Left lung (tissue), 10 donors: ENCODE results near the gene NEK7. TPM values are rescaled to one million over a fixed set of nuclear protein-coding genes. Genes with fewer than 3 reads are reported as not detected.
"Not testable (repeated sequence)": the region's sequence is repeated elsewhere in the genome, so short reads cannot be mapped to it uniquely, and the experiment has no call there.

Source experiments
- ATAC-seq: fragments of 200-7000 bp; cut with Tn5 transposase; one replicate; pipeline ENCODE4 v1.9.1; 2020; ENCODE audit warnings: moderate library complexity
- DNase-seq, 4 donors: peaks; one replicate each; pipeline ENCODE4 v3.0.0-alpha.2; 2013 to 2020
- H3K27ac ChIP-seq, 2 donors: fragments of 200-600 bp; sonication (generic) in 1 of 2; one replicate each; pipeline versions ENCODE4 v1.5.0 to v1.8.0; 2020 to 2021
- H3K27me3 ChIP-seq, 2 donors: fragments of 200-600 bp; sonication (generic) in 1 of 2; one replicate each; pipeline versions ENCODE4 v1.5.0 to v1.8.0; 2020 to 2021
- H3K36me3 ChIP-seq, 2 donors: fragments of 200-600 bp; sonication (generic) in 1 of 2; one replicate each; pipeline versions ENCODE4 v1.5.0 to v1.8.0; 2020 to 2021
- H3K4me1 ChIP-seq, 2 donors: fragments of 200-600 bp; one replicate each; pipeline ENCODE4 v1.8.0; 2021
- H3K4me3 ChIP-seq, 2 donors: fragments of 200-600 bp; sonication (generic) in 1 of 2; one replicate each; pipeline versions ENCODE4 v1.5.0 to v1.8.0; 2020 to 2021; ENCODE audit warnings: mild to moderate bottlenecking in 1 of 2
- H3K9me3 ChIP-seq, 2 donors: fragments of 200-600 bp; sonication (generic) in 1 of 2; one replicate each; pipeline versions ENCODE4 v1.5.0 to v1.8.0; 2020 to 2021
- intact Hi-C, 2 donors: fragments of 100-400 bp; cut with DNase I; formaldehyde crosslinking; loops; one replicate each; pipeline versions ENCODE4 v1.11.2 to v1.14.2; 2022
- polyA plus RNA-seq, 6 donors: library from polyadenylated mRNA; unstranded; fragments of 120-200 nt; gene quantifications; one replicate each; pipeline ENCODE4 v1.2.1, GENCODE V29; 2013; ENCODE audit not compliant: insufficient read length in 6 of 6
- total RNA-seq, 2 donors: library from RNA; stranded (reverse); fragmentation: NEBNext Ultra II Directional; extraction: Animal tissue kit (Norgen Biotek cat#: 25700); gene quantifications; one replicate each; pipeline ENCODE4 v1.2.1, GENCODE V29; 2021
- TF ChIP-seq, protein P1 (sequence below), 2 donors: fragments of 200-600 bp; sonication (generic) in 1 of 2; IDR thresholded peaks; one replicate each; pipeline versions ENCODE4 v1.5.0 to v1.8.0; 2021; ENCODE audit warnings: antibody characterized with exemption in 2 of 2
- donor health status: DM: no; HTN: yes; CAD: no.
- donor health status: DM: no; HTN: no; CAD: no.

Gene NEK7
- total and polyA plus RNA-seq, 8 donors, result 66.9 to 102 (median 76.1) TPM

DNA sequence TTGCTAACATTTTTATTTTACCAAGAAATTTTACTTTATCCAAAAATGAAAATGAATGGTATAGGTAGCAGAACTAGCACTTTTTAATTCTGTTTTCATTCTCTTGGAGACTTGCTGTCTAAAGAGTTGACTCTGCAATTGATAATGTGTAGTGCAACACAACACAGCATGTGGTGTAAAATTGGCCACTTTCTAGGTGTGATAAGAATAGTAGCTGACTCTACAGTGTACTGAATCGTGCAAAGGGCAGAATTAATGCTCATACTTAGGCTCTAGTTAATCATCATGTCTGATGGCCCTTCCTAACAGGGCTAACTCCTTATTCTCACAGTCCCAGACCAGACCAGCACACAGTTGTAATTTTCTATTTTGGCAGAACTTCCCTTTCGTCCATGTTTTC lies 140.5 kb downstream of the NEK7 start:
- Histone ChIP-seq H3K27me3 (no peaks in the 10 kb centered on the region), H3K27ac (no peak overlapping the region), H3K4me1 (no peaks in the 10 kb centered on the region), H3K36me3 (peaks cover 0 to 6% of the 10 kb centered on the region in 2 donors), H3K4me3 (no peak overlapping the region), H3K9me3 (no peaks in the 10 kb centered on the region)
- no peak for DNase-seq
- ATAC-seq, result no peak
- intact Hi-C loops, result no loop called here
- TF ChIP-seq, protein P1, sequence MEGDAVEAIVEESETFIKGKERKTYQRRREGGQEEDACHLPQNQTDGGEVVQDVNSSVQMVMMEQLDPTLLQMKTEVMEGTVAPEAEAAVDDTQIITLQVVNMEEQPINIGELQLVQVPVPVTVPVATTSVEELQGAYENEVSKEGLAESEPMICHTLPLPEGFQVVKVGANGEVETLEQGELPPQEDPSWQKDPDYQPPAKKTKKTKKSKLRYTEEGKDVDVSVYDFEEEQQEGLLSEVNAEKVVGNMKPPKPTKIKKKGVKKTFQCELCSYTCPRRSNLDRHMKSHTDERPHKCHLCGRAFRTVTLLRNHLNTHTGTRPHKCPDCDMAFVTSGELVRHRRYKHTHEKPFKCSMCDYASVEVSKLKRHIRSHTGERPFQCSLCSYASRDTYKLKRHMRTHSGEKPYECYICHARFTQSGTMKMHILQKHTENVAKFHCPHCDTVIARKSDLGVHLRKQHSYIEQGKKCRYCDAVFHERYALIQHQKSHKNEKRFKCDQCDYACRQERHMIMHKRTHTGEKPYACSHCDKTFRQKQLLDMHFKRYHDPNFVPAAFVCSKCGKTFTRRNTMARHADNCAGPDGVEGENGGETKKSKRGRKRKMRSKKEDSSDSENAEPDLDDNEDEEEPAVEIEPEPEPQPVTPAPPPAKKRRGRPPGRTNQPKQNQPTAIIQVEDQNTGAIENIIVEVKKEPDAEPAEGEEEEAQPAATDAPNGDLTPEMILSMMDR (IDR thresholded peaks at IDR 0.05), result no peak

DNA sequence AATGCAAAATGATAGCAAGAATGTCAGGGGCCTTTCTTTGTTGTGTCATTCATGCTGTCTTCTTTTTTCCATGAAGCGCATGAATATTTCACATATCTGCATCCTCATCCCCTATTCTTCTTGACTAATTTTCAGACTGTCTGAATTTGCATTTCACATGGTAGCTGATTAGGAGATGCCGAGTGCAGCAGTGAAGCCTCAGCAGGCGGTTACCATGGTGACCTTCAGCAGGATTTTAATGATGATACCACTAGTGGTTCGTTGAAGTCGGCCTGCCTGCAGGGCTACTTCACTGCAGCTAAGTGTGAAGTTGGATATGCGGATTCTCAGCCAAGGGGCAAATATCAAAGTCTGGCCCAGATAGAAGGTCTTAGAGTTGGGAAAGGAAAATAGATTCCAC lies 141.8 kb downstream of the NEK7 start:
- no peak for ATAC-seq
- no peak for DNase-seq
- TF ChIP-seq, protein P1 (IDR thresholded peaks at IDR 0.05), result no peak
- intact Hi-C loops, result no loop called here
- Histone ChIP-seq H3K36me3 (peaks cover 0 to 6% of the 10 kb centered on the region in 2 donors), H3K4me1 (no peaks in the 10 kb centered on the region), H3K9me3 (no peaks in the 10 kb centered on the region), H3K27ac (no peak overlapping the region), H3K27me3 (no peaks in the 10 kb centered on the region), H3K4me3 (no peak overlapping the region)

DNA sequence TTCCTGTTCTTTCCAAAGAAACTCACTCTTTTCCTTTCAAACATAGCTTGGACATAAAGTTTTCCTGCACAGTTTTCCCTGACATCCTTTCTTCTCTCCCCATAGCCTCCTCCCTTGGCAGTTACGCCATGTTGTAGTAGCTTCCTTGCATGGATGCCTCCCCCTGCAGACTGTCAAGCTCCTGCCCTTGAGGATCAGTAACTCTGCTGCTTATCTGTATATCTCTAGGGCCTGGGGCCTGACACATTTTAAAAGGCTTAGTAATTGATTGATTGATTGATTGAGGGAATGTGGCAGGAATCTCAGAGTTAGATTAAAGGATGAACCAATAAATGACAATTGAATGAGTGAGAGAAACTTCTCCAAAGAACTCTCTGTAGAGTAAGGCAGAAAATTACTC lies 143.7 kb downstream of the NEK7 start:
- no peak overlapping the region for H3K27ac ChIP-seq
- no peaks in the 10 kb centered on the region for H3K4me1 ChIP-seq
- intact Hi-C loops, result no loop called here
- DNase-seq, result no peak
- no peaks in the 10 kb centered on the region for H3K27me3 ChIP-seq
- peaks cover 0 to 6% of the 10 kb centered on the region in 2 donors for H3K36me3 ChIP-seq
- ATAC-seq, result no peak
- no peak overlapping the region for H3K4me3 ChIP-seq
- TF ChIP-seq, protein P1 (IDR thresholded peaks at IDR 0.05), result no peak
- no peaks in the 10 kb centered on the region for H3K9me3 ChIP-seq

DNA sequence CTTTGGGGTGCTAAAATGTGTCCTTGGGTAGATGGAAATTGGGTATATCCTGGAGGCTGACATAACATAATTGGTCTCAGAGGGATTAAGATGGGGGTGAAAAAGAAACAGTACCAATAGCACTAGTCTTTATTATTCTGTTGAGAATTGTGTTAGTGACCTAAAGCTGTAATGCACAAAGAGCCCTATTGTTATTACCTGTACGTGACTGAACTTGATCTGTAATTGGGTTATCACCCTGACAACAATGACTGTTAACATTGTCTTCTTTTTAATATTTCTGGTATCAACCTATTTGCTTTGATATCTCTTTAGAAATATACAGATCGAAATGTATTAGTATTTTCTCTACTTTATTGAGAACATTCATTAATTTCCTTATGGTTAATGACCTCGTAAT lies 147.6 kb downstream of the NEK7 start:
- no peak overlapping the region for H3K4me3 ChIP-seq
- no peaks in the 10 kb centered on the region for H3K27me3 ChIP-seq
- intact Hi-C loops, result no loop called here
- ATAC-seq (no peak), DNase-seq (no peak)
- TF ChIP-seq, protein P1 (IDR thresholded peaks at IDR 0.05), result no peak
- H3K4me1 ChIP-seq, result no peaks in the 10 kb centered on the region
- H3K9me3 ChIP-seq, result no peaks in the 10 kb centered on the region
- no peaks in the 10 kb centered on the region for H3K36me3 ChIP-seq
- H3K27ac ChIP-seq, result no peak overlapping the region

DNA sequence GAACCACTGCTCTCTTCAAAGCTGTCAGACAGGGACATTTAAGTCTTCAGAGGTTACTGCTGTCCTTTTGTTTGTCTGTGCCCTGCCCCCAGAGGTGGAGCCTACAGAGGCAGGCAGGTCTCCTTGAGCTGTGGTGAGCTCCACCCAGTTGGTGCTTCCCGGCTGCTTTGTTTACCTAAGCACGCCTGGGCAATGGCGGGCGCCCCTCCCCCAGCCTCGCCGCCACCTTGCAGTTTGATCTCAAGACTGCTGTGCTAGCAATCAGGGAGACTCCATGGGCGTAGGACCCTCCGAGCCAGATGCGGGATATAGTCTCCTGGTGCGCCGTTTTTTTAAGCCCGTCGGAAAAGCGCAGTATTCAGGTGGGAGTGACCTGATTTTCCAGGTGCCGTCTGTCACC lies 158.0 kb downstream of the NEK7 start:
- H3K36me3 ChIP-seq, result peaks cover 0 to 19% of the 10 kb centered on the region in 2 donors
- H3K4me1 ChIP-seq, H3K9me3 ChIP-seq, H3K27me3 ChIP-seq, intact Hi-C loops, H3K27ac ChIP-seq, H3K4me3 ChIP-seq, ATAC-seq: not testable (repeated sequence)
- DNase-seq, result peak in 1 of 4 donors; percentile 47

DNA sequence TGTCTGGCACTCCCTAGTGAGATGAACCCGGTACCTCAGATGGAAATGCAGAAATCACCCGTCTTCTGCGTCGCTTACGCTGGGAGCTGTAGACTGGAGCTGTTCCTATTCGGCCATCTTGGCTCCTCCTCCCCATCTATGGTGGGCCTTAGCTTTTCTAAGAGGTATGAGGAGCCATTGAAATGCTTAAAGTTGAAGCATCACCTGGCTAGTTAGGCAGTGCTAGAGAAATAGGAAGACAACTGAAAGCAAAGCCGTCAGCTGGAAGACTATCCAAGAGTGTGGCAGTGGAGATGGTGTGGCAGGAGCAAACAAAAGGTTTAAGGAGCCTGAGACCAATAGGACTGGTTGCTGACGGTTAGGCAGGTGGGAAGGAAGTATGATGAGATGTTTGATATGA lies 158.5 kb downstream of the NEK7 start:
- intact Hi-C loops, H3K9me3 ChIP-seq, H3K4me3 ChIP-seq, DNase-seq, H3K27me3 ChIP-seq, H3K27ac ChIP-seq, ATAC-seq, H3K4me1 ChIP-seq: not testable (repeated sequence)
- peaks cover 0 to 19% of the 10 kb centered on the region in 2 donors for H3K36me3 ChIP-seq
